ENCODE measurements around the gene TRIM59. TPM values are rescaled to one million over a fixed set of nuclear protein-coding genes. Genes with fewer than 3 reads are reported as not detected.
A peak's percentile ranks its signal among the peaks of the same experiment; 100 is the strongest.

The TRIM59 gene
- total and polyA plus RNA-seq, 9 of the 15 experiments (the other 6 are each of a cell fraction or from before 2014, with no cell fraction given) = 16.8 to 101 (median 34.8) TPM

- ATAC-seq = peak; percentile 59
- H3K36me3 ChIP-seq (ENCODE audit: control insufficient read depth, insufficient read depth, low read length) = peaks cover 93% of the 10 kb centered on the region
Observed at GRCh38 chr3:160437083-160437455, 12.5 kb downstream of the TRIM59 start.

More at GRCh38 chr3:160437083-160437455, 12.5 kb downstream of the TRIM59 start:
- no peak for FAIRE-seq
- intact Hi-C loops (cut with micrococcal nuclease) = no loop called here
- peaks cover 97% of the 10 kb centered on the region for H3K79me2 ChIP-seq (ENCODE audit: control insufficient read depth, insufficient read depth, low read length)
- peak overlapping the region in 1 of 2 experiments; percentile 6; a peak in 1 of 4 replicates for H3K9ac ChIP-seq (ENCODE audit: insufficient read depth in 1 of 2, low read depth in 2 of 2, low read length in 2 of 2)
- peaks cover 2 to 3% of the 10 kb centered on the region in 2 experiments; a peak in 3 of 5 replicates for H3K4me1 ChIP-seq (replicated peaks in 1 of 2; ENCODE audit: control insufficient read depth in 2 of 2, insufficient read depth in 2 of 2, low read length in 2 of 2)
- peak overlapping the region; percentile 20; the same call in 1 of the 2 replicates for H3K4me2 ChIP-seq (ENCODE audit: insufficient read depth, low read length)
- TSS peak; percentile 11 for BruUV-seq (replicated peaks)
- H3K9me3 ChIP-seq (replicated peaks; ENCODE audit: control insufficient read depth, insufficient read depth, low read depth, low read length) = no peaks in the 10 kb centered on the region
- no peak overlapping the region for H2AFZ ChIP-seq (ENCODE audit: low read depth, low read length)
- in situ Hi-C loops (cut with MboI) = no loop called here
- 37% methylated on average over 5 of the region's 5 CpGs for WGBS (ENCODE audit: insufficient coverage, low coverage, missing lambda C conversion rate)
- H3K9me1 ChIP-seq (ENCODE audit: control insufficient read depth, insufficient read depth, low read length) = no peaks in the 10 kb centered on the region
- TF ChIP-seq POLR2A (conservative IDR thresholded peaks at IDR 0.05) = peak; percentile 6; the same call in 1 of the 2 replicates
- 0 out of 2 replicates have a peak, but pooled peaks have one; percentile 4 for TF ChIP-seq RBFOX2 (IDR thresholded peaks at IDR 0.05; ENCODE audit: low read depth, low read length)
- TF ChIP-seq POLR2G (IDR thresholded peaks at IDR 0.05; ENCODE audit: low read depth, low read length) = peak; percentile 37; the same call in 1 of the 2 replicates
- TF ChIP-seq, protein P1, sequence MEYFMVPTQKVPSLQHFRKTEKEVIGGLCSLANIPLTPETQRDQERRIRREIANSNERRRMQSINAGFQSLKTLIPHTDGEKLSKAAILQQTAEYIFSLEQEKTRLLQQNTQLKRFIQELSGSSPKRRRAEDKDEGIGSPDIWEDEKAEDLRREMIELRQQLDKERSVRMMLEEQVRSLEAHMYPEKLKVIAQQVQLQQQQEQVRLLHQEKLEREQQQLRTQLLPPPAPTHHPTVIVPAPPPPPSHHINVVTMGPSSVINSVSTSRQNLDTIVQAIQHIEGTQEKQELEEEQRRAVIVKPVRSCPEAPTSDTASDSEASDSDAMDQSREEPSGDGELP (CRISPR knock-in tag; IDR thresholded peaks at IDR 0.05; ENCODE audit: borderline replicate concordance) = peak; percentile 21; the same call in 1 of the 2 replicates
- no peak for TF ChIP-seq ZNF217 (CRISPR knock-in tag; IDR thresholded peaks at IDR 0.05)
- no peak for TF ChIP-seq ZNF77 (CRISPR knock-in tag; IDR thresholded peaks at IDR 0.05)
- TF ChIP-seq, protein P2, sequence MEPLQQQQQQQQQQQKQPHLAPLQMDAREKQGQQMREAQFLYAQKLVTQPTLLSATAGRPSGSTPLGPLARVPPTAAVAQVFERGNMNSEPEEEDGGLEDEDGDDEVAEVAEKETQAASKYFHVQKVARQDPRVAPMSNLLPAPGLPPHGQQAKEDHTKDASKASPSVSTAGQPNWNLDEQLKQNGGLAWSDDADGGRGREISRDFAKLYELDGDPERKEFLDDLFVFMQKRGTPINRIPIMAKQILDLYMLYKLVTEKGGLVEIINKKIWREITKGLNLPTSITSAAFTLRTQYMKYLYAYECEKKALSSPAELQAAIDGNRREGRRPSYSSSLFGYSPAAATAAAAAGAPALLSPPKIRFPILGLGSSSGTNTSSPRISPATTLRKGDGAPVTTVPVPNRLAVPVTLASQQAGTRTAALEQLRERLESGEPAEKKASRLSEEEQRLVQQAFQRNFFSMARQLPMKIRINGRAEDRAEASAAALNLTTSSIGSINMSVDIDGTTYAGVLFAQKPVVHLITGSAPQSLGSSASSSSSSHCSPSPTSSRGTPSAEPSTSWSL (CRISPR knock-in tag; IDR thresholded peaks at IDR 0.05; ENCODE audit: borderline replicate concordance) = no peak
- TF ChIP-seq ZNF780A (CRISPR knock-in tag; IDR thresholded peaks at IDR 0.05) = no peak
- no peak overlapping the region; the same call in 2 of the 3 replicates for H3K27ac ChIP-seq (ENCODE audit: extremely low read depth, low read depth, low read length)
- H4K20me1 ChIP-seq (replicated peaks; ENCODE audit: control insufficient read depth, insufficient read depth, low read length) = 0 out of 2 replicates have a peak, but pooled peaks cover 4% of the 10 kb centered on the region
- no peak overlapping the region for H3K4me3 ChIP-seq
- no peak for DNase-seq (ENCODE audit: extremely low read depth in 1 of 4, low spot score in 3 of 4)
- ChIA-PET POLR2A (interaction anchor here (0.6 to 3.8 kb wide), 5 partner anchors 10 to 61 kb away, joined by 3 to 38 read pairs (median 6); partner anchors contain the start of gene TRIM59), CTCF (ENCODE audit: low intra/inter-chr PET ratio) (no interaction called here)
- no peaks in the 10 kb centered on the region for H3K27me3 ChIP-seq (ENCODE audit: control insufficient read depth in 2 of 2, insufficient read depth in 2 of 2, low read length in 2 of 2)
